Epithelial cell of umbilical artery (primary cell): ENCODE measurements around the gene GTPBP4. TPM values are rescaled to one million over a fixed set of nuclear protein-coding genes. Genes with fewer than 3 reads are reported as not detected.

ENCODE experiments used
- total RNA-seq: library from RNA; depleted of rRNA; stranded (reverse); fragments of >200 nt; gene quantifications from 2 replicates; pipeline ENCODE4 v1.2.3, GENCODE V29; 2014

GTPBP4 gene
- 43.2 and 45.1 TPM in 2 replicates for total RNA-seq

GRCh38 chr10:987870-988666 lies at the start of gene GTPBP4:
Gene GTPBP4 (plus strand): TSS chr10:988434. CDS start chr10:988480, 46 bp downstream.

GRCh38 chr10:1025683-1026082 lies 37.4 kb downstream of the GTPBP4 start, which contains the start of gene IDI2:
Gene IDI2 (minus strand): TSS chr10:1025859. CDS start chr10:1024723, 1,136 bp downstream.

GRCh38 chr10:1048732-1049424 lies 60.6 kb downstream of the GTPBP4 start, which contains the start of gene IDI1:
Gene IDI1 (minus strand): TSS chr10:1049119. CDS start chr10:1049003, 116 bp downstream.

GRCh38 chr10:1056326-1057105 lies 68.3 kb downstream of the GTPBP4 start, which contains the start of gene WDR37:
Gene WDR37 (plus strand): TSS chr10:1056385. CDS start chr10:1072156, 15,771 bp downstream.

Other genes starting within 250 kb of the GTPBP4 start
- 22.7 and 23.7 TPM in 2 replicates for gene LARP4B, start 56.7 kb upstream of the GTPBP4 start, total RNA-seq
- gene IDI2, start 37.4 kb downstream of the GTPBP4 start, total RNA-seq: not detected in 2 replicates
- 96.5 and 111 TPM in 2 replicates for gene IDI1, start 60.7 kb downstream of the GTPBP4 start, total RNA-seq
- gene WDR37, start 68.0 kb downstream of the GTPBP4 start, total RNA-seq: 17.0 and 24.7 TPM in 2 replicates